Sigmoid colon (tissue), 7 donors: Measurements from ENCODE around the gene URB1. TPM values are rescaled to one million over a fixed set of nuclear protein-coding genes. Genes with fewer than 3 reads are reported as not detected.

Experiments
- DNase-seq: peaks from one replicate; pipeline ENCODE4 v3.0.0-alpha.2; 2019
- H3K27ac ChIP-seq, 4 donors: fragments of 200-600 bp; sonication (generic); one replicate each; pipeline ENCODE4 v1.5.1; 2016 to 2019; ENCODE audit warnings: mild to moderate bottlenecking in 1 of 4
- H3K27me3 ChIP-seq, 3 donors: fragments of 200-600 bp; sonication (generic); one replicate each; pipeline ENCODE4 v1.5.1; 2019; ENCODE audit warnings: mild to moderate bottlenecking in 1 of 3
- H3K36me3 ChIP-seq, 4 donors: fragments of 200-600 bp; sonication (generic); one replicate each; pipeline ENCODE4 v1.5.1; 2016 to 2019
- H3K4me1 ChIP-seq, 4 donors: fragments of 200-600 bp; sonication (generic); one replicate each; pipeline ENCODE4 v1.5.1; 2017 to 2019
- H3K4me3 ChIP-seq, 4 donors: fragments of 200-600 bp; sonication (generic); one replicate each; pipeline ENCODE4 v1.5.1; 2017 to 2019; ENCODE audit warnings: mild to moderate bottlenecking in 2 of 4, moderate library complexity in 1 of 4
- H3K9me3 ChIP-seq, 4 donors: fragments of 200-600 bp in 3 of 4; sonication (generic) in 3 of 4; one replicate each; pipeline versions ENCODE4 v1.5.1 to v1.6.1; 2013 to 2019
- EP300 ChIP-seq, 4 donors: sonication (generic); formaldehyde crosslinking; IDR thresholded peaks; one replicate each; pipeline ENCODE4 v1.6.1; 2017; ENCODE audit warnings: antibody characterized with exemption in 4 of 4
- POLR2A ChIP-seq, 2 donors: fragments of 450-650 bp; IDR thresholded peaks; one replicate each; pipeline ENCODE4 v1.6.1; 2016; ENCODE audit warnings: antibody characterized with exemption in 2 of 2, mild to moderate bottlenecking in 2 of 2, moderate library complexity in 2 of 2
- POLR2AphosphoS5 ChIP-seq, 4 donors: sonication (generic); formaldehyde crosslinking; IDR thresholded peaks; one replicate each; pipeline ENCODE4 v1.6.1; 2017; ENCODE audit warnings: antibody characterized with exemption in 4 of 4
- WGBS, 2 donors: extraction: QIAGEN DNeasy Blood & Tissue Kit; methylation state at CpG; one replicate each; pipeline ENCODE4 v1.1.7; 2013; 5-methylcytosine and 5-hydroxymethylcytosine counted together
- intact Hi-C: fragments of 100-400 bp; cut with DNase I; formaldehyde crosslinking; loops from one replicate; pipeline ENCODE4 v1.15.1; 2023
- polyA plus RNA-seq, 3 donors: library from polyadenylated mRNA; stranded (reverse); fragments of 200-250 nt; gene quantifications; one replicate each; pipeline ENCODE4 v1.2.3, GENCODE V29; 2013
- total RNA-seq, 4 donors: library from RNA; depleted of rRNA; stranded (reverse); fragments of >200 nt; gene quantifications; one replicate each; pipeline ENCODE4 v1.1.0, GENCODE V29; 2016
- TF ChIP-seq, protein P1 (sequence below), 4 experiments: fragments of 450-650 bp in 3 of 4; fragments of 200-600 bp in 1 of 4; IDR thresholded peaks; one replicate each; pipeline ENCODE4 v1.5.1; 2016 to 2019; ENCODE audit warnings: antibody characterized with exemption in 4 of 4, mild to moderate bottlenecking in 3 of 4, moderate library complexity in 2 of 4
- donor health status: healthy with polysubstance abuse.
- donor health status: Bipolar disorder and iron deficiency.
- donor health status: healthy.

URB1 gene
- total and polyA plus RNA-seq, 7 donors: 0.60 to 16.7 (median 7.5) TPM

DNA sequence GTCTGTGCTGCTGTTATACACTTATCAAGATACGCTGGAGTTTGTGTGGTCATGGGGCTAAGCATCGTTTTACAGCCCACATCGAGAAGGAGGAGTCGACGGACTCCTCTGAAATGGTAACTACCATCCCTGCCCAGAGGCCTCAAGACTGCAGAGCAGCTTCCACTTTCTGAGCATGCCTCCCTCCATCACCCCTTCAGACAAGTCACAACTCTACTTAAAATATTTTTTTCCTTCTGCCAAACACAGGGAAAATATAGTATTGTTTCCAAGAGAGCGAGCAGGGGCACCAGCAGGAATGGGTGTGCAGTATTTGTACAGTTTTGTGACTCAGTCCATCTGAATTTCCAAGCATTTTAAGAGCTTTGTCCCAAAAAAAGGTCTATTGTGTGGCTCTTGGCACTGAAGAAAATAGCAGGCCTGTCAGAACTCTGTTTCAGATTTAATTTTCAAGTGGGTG lies 33.8 kb upstream of the URB1 start:
- no peak for DNase-seq
- H3K4me3 ChIP-seq: no peak overlapping the region
- H3K4me1 ChIP-seq: no peaks in the 10 kb centered on the region
- H3K36me3 ChIP-seq: no peaks in the 10 kb centered on the region
- H3K27me3 ChIP-seq: no peaks in the 10 kb centered on the region
- TF ChIP-seq, protein P1, sequence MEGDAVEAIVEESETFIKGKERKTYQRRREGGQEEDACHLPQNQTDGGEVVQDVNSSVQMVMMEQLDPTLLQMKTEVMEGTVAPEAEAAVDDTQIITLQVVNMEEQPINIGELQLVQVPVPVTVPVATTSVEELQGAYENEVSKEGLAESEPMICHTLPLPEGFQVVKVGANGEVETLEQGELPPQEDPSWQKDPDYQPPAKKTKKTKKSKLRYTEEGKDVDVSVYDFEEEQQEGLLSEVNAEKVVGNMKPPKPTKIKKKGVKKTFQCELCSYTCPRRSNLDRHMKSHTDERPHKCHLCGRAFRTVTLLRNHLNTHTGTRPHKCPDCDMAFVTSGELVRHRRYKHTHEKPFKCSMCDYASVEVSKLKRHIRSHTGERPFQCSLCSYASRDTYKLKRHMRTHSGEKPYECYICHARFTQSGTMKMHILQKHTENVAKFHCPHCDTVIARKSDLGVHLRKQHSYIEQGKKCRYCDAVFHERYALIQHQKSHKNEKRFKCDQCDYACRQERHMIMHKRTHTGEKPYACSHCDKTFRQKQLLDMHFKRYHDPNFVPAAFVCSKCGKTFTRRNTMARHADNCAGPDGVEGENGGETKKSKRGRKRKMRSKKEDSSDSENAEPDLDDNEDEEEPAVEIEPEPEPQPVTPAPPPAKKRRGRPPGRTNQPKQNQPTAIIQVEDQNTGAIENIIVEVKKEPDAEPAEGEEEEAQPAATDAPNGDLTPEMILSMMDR (IDR thresholded peaks at IDR 0.05): no peak
- no peak for TF ChIP-seq POLR2AphosphoS5 (IDR thresholded peaks at IDR 0.05)
- TF ChIP-seq POLR2A (IDR thresholded peaks at IDR 0.05): no peak
- TF ChIP-seq EP300 (IDR thresholded peaks at IDR 0.05): no peak
- WGBS, 2 donors: 76 to 88% methylated on average over 6 of the region's 6 CpGs
- H3K27ac ChIP-seq: no peak overlapping the region
- intact Hi-C loops: no loop called here
- no peaks in the 10 kb centered on the region for H3K9me3 ChIP-seq

DNA sequence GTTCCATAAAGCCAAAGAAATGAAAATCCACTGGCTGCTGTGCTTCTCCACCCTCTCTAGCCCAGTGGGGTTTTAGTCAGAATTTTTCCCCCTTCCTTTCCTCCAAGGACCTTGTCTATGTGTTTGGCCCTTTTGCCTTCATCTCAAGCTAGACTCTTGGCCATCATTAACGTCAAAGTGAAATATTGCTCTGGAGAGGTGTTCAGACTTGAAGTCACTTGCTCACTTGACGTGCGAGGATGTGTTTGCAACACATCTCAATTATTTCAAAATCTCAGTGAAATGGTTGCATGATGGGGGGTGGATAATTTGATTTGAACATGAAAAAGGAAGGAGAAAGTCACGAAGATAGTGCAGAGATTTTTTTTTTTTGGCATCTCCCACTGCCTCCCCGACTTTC lies 33.3 kb upstream of the URB1 start:
- intact Hi-C loops: no loop called here
- H3K4me3 ChIP-seq: no peak overlapping the region
- WGBS, 2 donors: 83 to 91% methylated on average over 5 of the region's 5 CpGs
- H3K4me1 ChIP-seq: no peaks in the 10 kb centered on the region
- H3K27ac ChIP-seq: no peak overlapping the region
- H3K9me3 ChIP-seq: no peaks in the 10 kb centered on the region
- no peaks in the 10 kb centered on the region for H3K36me3 ChIP-seq
- DNase-seq: no peak
- no peaks in the 10 kb centered on the region for H3K27me3 ChIP-seq
- TF ChIP-seq EP300 (IDR thresholded peaks at IDR 0.05) (no peak), POLR2AphosphoS5 (IDR thresholded peaks at IDR 0.05) (no peak), POLR2A (IDR thresholded peaks at IDR 0.05) (no peak)
- TF ChIP-seq, protein P1 (IDR thresholded peaks at IDR 0.05): no peak

DNA sequence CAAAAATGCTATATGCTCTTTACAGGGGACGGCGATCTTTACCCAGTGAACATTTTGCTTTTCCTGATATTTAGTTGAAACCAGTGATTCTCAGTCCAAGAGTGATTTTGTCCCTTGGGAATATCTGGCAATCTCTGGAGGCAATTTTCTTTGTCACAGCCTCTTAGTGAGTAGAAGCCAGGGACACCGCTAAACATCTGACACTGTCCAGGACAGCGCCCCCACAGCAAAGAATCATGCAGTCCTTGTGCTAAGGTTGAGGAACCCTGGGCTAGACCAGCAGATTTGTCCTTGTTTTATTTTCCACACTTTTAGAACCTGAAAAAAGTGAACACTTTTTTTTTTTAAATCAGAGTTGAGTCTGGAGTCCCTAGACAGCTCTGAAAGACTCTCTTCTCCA lies 32.8 kb upstream of the URB1 start:
- DNase-seq: no peak
- H3K27me3 ChIP-seq: no peaks in the 10 kb centered on the region
- no peaks in the 10 kb centered on the region for H3K36me3 ChIP-seq
- no peak overlapping the region for H3K27ac ChIP-seq
- intact Hi-C loops: no loop called here
- TF ChIP-seq POLR2A (IDR thresholded peaks at IDR 0.05): no peak
- no peak for TF ChIP-seq POLR2AphosphoS5 (IDR thresholded peaks at IDR 0.05)
- no peak for TF ChIP-seq EP300 (IDR thresholded peaks at IDR 0.05)
- TF ChIP-seq, protein P1 (IDR thresholded peaks at IDR 0.05): no peak
- no peak overlapping the region for H3K4me3 ChIP-seq
- H3K9me3 ChIP-seq: no peaks in the 10 kb centered on the region
- H3K4me1 ChIP-seq: peaks cover 0 to 2% (median 0%) of the 10 kb centered on the region in 4 donors
- 93 to 95% methylated on average over 4 of the region's 4 CpGs for WGBS, 2 donors

DNA sequence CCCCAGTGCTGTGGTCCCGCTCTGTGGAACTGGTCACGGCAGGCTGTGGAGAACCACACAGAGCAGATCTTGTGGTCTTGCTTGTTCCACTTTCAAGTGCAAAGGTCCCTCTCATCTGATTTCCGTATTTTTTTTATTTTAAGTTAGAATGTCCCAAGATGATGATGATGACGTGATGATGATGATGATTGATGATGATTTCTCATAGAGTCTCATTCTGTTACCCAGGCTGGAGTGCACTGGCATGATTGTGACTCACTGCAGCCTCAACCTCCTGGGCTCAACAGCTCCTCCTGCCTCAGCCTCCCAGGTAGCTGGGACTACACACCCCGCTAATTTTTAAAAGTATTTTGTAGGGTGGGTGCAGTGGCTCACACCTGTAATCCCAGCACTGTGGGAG lies 31.9 kb upstream of the URB1 start:
- whole genome bisulfite sequencing, 2 donors: 89 to 92% methylated on average over 5 of the region's 5 CpGs
- Histone ChIP-seq H3K9me3 (no peaks in the 10 kb centered on the region), H3K4me1 (peaks cover 0 to 8% (median 0%) of the 10 kb centered on the region in 4 donors), H3K27me3 (no peaks in the 10 kb centered on the region), H3K4me3 (no peak overlapping the region), H3K36me3 (no peaks in the 10 kb centered on the region), H3K27ac (no peak overlapping the region)
- no peak for DNase-seq
- TF ChIP-seq POLR2AphosphoS5 (IDR thresholded peaks at IDR 0.05): no peak
- no peak for TF ChIP-seq EP300 (IDR thresholded peaks at IDR 0.05)
- TF ChIP-seq, protein P1 (IDR thresholded peaks at IDR 0.05): no peak
- TF ChIP-seq POLR2A (IDR thresholded peaks at IDR 0.05): no peak
- intact Hi-C loops: no loop called here

DNA sequence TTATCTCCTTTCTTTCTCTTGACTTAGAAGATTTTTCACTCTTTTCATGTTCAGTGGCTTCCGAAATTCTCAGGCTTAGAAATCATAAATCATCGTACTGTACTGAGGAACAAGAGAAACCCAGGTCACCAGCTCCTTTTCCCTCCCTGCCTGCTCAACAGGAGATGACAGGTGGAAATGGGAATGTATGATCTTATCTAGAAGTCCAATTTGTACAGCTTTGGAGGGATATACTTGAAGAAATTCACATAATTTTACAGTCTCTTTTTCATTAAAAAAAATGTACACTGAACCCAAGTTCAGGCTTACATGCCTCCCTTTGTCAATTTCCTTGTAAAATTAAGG lies 31.4 kb upstream of the URB1 start:
- peaks cover 0 to 8% (median 0%) of the 10 kb centered on the region in 4 donors for H3K4me1 ChIP-seq
- no peaks in the 10 kb centered on the region for H3K9me3 ChIP-seq
- DNase-seq: no peak
- no peak overlapping the region for H3K4me3 ChIP-seq
- intact Hi-C loops: no loop called here
- no peak overlapping the region for H3K27ac ChIP-seq
- TF ChIP-seq, protein P1 (IDR thresholded peaks at IDR 0.05): no peak
- TF ChIP-seq EP300 (IDR thresholded peaks at IDR 0.05) (no peak), POLR2A (IDR thresholded peaks at IDR 0.05) (no peak), POLR2AphosphoS5 (IDR thresholded peaks at IDR 0.05) (no peak)
- 86 to 93% methylated on average over 2 of the region's 2 CpGs for WGBS, 2 donors
- H3K36me3 ChIP-seq: no peaks in the 10 kb centered on the region
- H3K27me3 ChIP-seq: no peaks in the 10 kb centered on the region
